Cardiac muscle cell (in vitro differentiated cells and primary cell): ENCODE data around the gene MRTFB. TPM values are rescaled to one million over a fixed set of nuclear protein-coding genes. Genes with fewer than 3 reads are reported as not detected.

Experiments used
- DNase-seq, 2 donors: peaks; one replicate each; pipeline versions ENCODE4 v3.0.0 to v3.0.0-alpha.2; 2010 to 2017; ENCODE audit warnings: low read depth in 1 of 2, low spot score in 1 of 2
- H3K27ac ChIP-seq: fragments of 200-600 bp; sonication (generic); 2 replicates; pipeline ENCODE4 v1.5.1; 2016
- H3K27me3 ChIP-seq: fragments of 200-600 bp; sonication (generic); 2 replicates; pipeline ENCODE4 v1.6.0; 2016; ENCODE audit warnings: control low read depth
- H3K36me3 ChIP-seq: fragments of 200-600 bp; sonication (generic); 2 replicates; pipeline ENCODE4 v1.5.1; 2016; ENCODE audit warnings: control low read depth
- H3K4me1 ChIP-seq: fragments of 200-600 bp; sonication (generic); 2 replicates; pipeline ENCODE4 v1.8.1; 2017; ENCODE audit warnings: low read depth, mild to moderate bottlenecking, mixed run types
- H3K4me3 ChIP-seq: fragments of 200-600 bp; sonication (generic); 2 replicates; pipeline ENCODE4 v1.5.1; 2016; ENCODE audit warnings: mild to moderate bottlenecking
- H3K9me3 ChIP-seq: fragments of 200-600 bp; sonication (generic); 2 replicates; pipeline ENCODE4 v1.5.1; 2017; ENCODE audit warnings: low read depth, mild to moderate bottlenecking, control low read depth
- CTCF ChIP-seq: IDR thresholded peaks from 2 replicates; pipeline ENCODE4 v1.5.1; 2012; ENCODE audit warnings: low read depth, mild to moderate bottlenecking, low read length
- polyA plus RNA-seq: library from polyadenylated mRNA; unstranded; fragments of >200 nt; fragmentation: Nextera tagmentation; extraction: Ambion mirVana; gene quantifications from 2 replicates; pipeline ENCODE4 v1.2.1, GENCODE V29; 2016
- total RNA-seq: library from RNA; depleted of rRNA; stranded (reverse); fragments of >200 nt; gene quantifications from 2 replicates; pipeline ENCODE4 v1.2.3, GENCODE V29; 2016

The MRTFB gene
- total and polyA plus RNA-seq, 2 experiments from 2014 or later: 9.4 to 27.9 TPM

- peak overlapping the region; percentile 96 for H3K4me3 ChIP-seq
- DNase-seq: no peak
- no peak overlapping the region for H3K27ac ChIP-seq
- H3K36me3 ChIP-seq: no peaks in the 10 kb centered on the region
- no peaks in the 10 kb centered on the region for H3K27me3 ChIP-seq
- TF ChIP-seq CTCF: no peak
- H3K4me1 ChIP-seq: peaks cover 7% of the 10 kb centered on the region
- H3K9me3 ChIP-seq: no peaks in the 10 kb centered on the region
Measured at GRCh38 chr16:14070555-14070876, 603 bp upstream of the MRTFB start.

- Histone ChIP-seq H3K4me3 (peak overlapping the region; percentile 96), H3K36me3 (no peaks in the 10 kb centered on the region), H3K9me3 (no peaks in the 10 kb centered on the region), H3K27ac (peak overlapping the region; percentile 79), H3K4me1 (peaks cover 7% of the 10 kb centered on the region), H3K27me3 (no peaks in the 10 kb centered on the region)
- no peak for DNase-seq
- TF ChIP-seq CTCF: no peak
Measured at GRCh38 chr16:14071576-14072271, 605 bp downstream of the MRTFB start.

- H3K27me3 ChIP-seq: no peaks in the 10 kb centered on the region
- H3K36me3 ChIP-seq: no peaks in the 10 kb centered on the region
- DNase-seq: no peak
- no peak overlapping the region for H3K27ac ChIP-seq
- peak overlapping the region; percentile 96 for H3K4me3 ChIP-seq
- H3K4me1 ChIP-seq: peaks cover 7% of the 10 kb centered on the region
- no peak for TF ChIP-seq CTCF
- no peaks in the 10 kb centered on the region for H3K9me3 ChIP-seq
Measured at GRCh38 chr16:14072360-14072759, 1.2 kb downstream of the MRTFB start.

GRCh38 chr16:14074544-14074943, 3.4 kb downstream of the MRTFB start:
- Histone ChIP-seq H3K27me3 (no peaks in the 10 kb centered on the region), H3K4me1 (peaks cover 7% of the 10 kb centered on the region), H3K4me3 (no peak overlapping the region), H3K27ac (no peak overlapping the region), H3K9me3 (no peaks in the 10 kb centered on the region), H3K36me3 (no peaks in the 10 kb centered on the region)
- DNase-seq: no peak
- no peak for TF ChIP-seq CTCF

- no peak for TF ChIP-seq CTCF
- DNase-seq: no peak
- H3K36me3 ChIP-seq: peaks cover 2% of the 10 kb centered on the region
- H3K4me3 ChIP-seq: no peak overlapping the region
- no peaks in the 10 kb centered on the region for H3K9me3 ChIP-seq
- H3K27ac ChIP-seq: no peak overlapping the region
- peaks cover 7% of the 10 kb centered on the region for H3K4me1 ChIP-seq
- no peaks in the 10 kb centered on the region for H3K27me3 ChIP-seq
Measured at GRCh38 chr16:14077918-14078317, 6.8 kb downstream of the MRTFB start.
